ENCODE results near the gene GRPR. TPM values are rescaled to one million over a fixed set of nuclear protein-coding genes. Genes with fewer than 3 reads are reported as not detected.

Gene GRPR
- polyA plus RNA-seq, 1 donor: 0.34 TPM

DNA sequence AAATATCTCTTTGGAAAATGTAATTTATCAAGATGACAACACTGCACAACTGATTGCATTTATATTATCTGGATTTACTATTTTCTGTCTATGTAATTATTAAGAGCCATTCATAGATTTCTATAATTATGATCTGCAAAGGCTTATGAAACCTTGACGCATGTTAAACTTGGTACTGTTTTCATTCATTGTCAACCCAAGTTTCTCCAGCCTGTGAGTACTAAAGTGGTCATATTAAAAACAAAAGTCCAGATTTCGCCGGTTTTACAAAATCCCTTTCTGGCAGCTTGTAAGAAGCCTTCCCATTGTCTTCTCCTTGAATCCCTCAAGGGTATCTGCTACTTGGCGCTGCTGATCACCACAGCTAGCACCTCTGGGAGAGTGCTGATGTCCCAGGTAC, 19.7 kb upstream of the GRPR start:
- no CpG with 5 or more reads among the region's 4 CpGs for WGBS (ENCODE audit: insufficient coverage, low lambda C conversion rate)
- H3K27ac ChIP-seq (ENCODE audit: low read length): no peak overlapping the region
- no peaks in the 10 kb centered on the region for H3K27me3 ChIP-seq (ENCODE audit: control insufficient read depth, insufficient read depth, low read length)
- no peaks in the 10 kb centered on the region for H3K36me3 ChIP-seq (ENCODE audit: control insufficient read depth, insufficient read depth, low read length)
- no peaks in the 10 kb centered on the region for H3K9me3 ChIP-seq (ENCODE audit: control insufficient read depth, low read depth, low read length)
- no peak overlapping the region for H3K4me3 ChIP-seq (ENCODE audit: low read length)
- no peak for DNase-seq
- H3K4me1 ChIP-seq (ENCODE audit: control insufficient read depth, insufficient read depth, low read length): no peaks in the 10 kb centered on the region

DNA sequence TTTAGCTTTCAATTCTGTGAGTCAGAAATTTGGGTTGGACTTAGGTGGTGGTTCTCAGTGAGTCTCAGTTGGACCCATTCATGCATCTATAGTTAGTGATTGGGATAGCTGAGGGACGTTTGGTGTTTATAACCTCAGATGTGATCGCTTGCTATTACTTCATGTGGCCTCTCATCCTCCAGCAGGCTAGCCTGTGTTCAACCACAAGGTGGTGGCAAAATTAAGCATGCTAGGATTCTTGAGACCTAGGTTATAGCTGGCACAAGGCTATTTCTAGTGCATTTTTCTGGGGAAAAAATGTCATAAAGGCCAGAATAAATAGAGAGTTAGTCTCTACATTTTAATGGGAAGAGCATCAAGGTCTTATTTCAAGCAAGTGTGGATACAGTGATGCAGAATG, 10.9 kb upstream of the GRPR start:
- no peaks in the 10 kb centered on the region for H3K4me1 ChIP-seq (ENCODE audit: control insufficient read depth, insufficient read depth, low read length)
- no peaks in the 10 kb centered on the region for H3K9me3 ChIP-seq (ENCODE audit: control insufficient read depth, low read depth, low read length)
- no peak overlapping the region for H3K4me3 ChIP-seq (ENCODE audit: low read length)
- WGBS (ENCODE audit: insufficient coverage, low lambda C conversion rate): no CpG with 5 or more reads among the region's 2 CpGs
- H3K36me3 ChIP-seq (ENCODE audit: control insufficient read depth, insufficient read depth, low read length): no peaks in the 10 kb centered on the region
- DNase-seq: no peak
- H3K27ac ChIP-seq (ENCODE audit: low read length): no peak overlapping the region
- H3K27me3 ChIP-seq (ENCODE audit: control insufficient read depth, insufficient read depth, low read length): no peaks in the 10 kb centered on the region

DNA sequence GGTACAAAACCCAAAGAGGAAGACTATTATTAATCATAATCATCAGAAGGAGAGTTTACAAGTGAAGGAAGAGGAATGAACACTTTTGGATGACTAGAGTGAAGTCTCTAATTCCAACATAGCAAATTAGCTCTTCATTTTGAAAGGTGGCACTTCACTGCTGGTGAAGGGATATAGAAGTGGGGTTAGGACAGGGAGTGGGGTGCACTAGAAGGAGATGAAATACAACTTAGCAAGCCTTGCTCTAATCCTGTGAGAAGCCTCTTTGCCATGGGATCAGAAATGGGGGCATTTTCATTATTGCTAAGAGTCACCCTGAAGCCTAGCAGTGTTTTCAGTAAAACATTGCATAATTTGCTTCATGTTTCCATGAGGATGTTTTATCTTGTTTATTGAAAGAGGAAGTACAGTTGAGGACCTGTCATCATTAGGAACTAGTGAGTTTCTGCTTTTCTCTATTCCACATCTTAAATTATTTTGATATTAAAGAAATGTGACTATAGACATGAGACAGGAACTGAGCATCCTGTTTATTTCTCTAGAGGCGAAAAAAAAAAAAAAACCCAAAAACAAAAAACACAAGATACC, 9.3 kb upstream of the GRPR start:
- Histone ChIP-seq H3K27me3 (ENCODE audit: control insufficient read depth, insufficient read depth, low read length) (no peaks in the 10 kb centered on the region), H3K9me3 (ENCODE audit: control insufficient read depth, low read depth, low read length) (no peaks in the 10 kb centered on the region), H3K36me3 (ENCODE audit: control insufficient read depth, insufficient read depth, low read length) (no peaks in the 10 kb centered on the region), H3K27ac (ENCODE audit: low read length) (no peak overlapping the region), H3K4me3 (ENCODE audit: low read length) (no peak overlapping the region), H3K4me1 (ENCODE audit: control insufficient read depth, insufficient read depth, low read length) (no peaks in the 10 kb centered on the region)
- WGBS (ENCODE audit: insufficient coverage, low lambda C conversion rate): no CpG with 5 or more reads among the region's 1 CpG
- DNase-seq: no peak

DNA sequence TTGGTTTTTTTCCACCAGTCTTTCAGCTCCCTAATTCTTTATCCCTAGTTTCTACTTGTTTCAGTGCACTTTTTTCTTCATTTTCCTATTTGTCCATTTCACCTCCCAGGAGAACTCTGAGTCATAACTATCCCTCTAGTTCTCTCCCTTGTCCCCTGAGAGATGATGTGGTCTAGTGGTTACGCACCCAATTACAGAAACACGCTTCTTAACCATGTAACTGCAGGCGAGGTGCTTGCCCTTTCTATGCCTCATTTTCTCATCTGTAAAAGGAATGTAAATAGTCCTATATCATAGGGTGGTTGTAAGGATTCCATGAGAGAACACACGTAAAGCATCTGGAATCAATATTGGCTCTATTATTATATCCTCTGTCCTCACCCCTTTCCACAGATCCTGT, 8.8 kb upstream of the GRPR start:
- Histone ChIP-seq H3K4me3 (ENCODE audit: low read length) (no peak overlapping the region), H3K36me3 (ENCODE audit: control insufficient read depth, insufficient read depth, low read length) (no peaks in the 10 kb centered on the region), H3K4me1 (ENCODE audit: control insufficient read depth, insufficient read depth, low read length) (no peaks in the 10 kb centered on the region), H3K9me3 (ENCODE audit: control insufficient read depth, low read depth, low read length) (no peaks in the 10 kb centered on the region), H3K27me3 (ENCODE audit: control insufficient read depth, insufficient read depth, low read length) (no peaks in the 10 kb centered on the region), H3K27ac (ENCODE audit: low read length) (no peak overlapping the region)
- DNase-seq: no peak
- WGBS (ENCODE audit: insufficient coverage, low lambda C conversion rate): no CpG with 5 or more reads among the region's 4 CpGs

DNA sequence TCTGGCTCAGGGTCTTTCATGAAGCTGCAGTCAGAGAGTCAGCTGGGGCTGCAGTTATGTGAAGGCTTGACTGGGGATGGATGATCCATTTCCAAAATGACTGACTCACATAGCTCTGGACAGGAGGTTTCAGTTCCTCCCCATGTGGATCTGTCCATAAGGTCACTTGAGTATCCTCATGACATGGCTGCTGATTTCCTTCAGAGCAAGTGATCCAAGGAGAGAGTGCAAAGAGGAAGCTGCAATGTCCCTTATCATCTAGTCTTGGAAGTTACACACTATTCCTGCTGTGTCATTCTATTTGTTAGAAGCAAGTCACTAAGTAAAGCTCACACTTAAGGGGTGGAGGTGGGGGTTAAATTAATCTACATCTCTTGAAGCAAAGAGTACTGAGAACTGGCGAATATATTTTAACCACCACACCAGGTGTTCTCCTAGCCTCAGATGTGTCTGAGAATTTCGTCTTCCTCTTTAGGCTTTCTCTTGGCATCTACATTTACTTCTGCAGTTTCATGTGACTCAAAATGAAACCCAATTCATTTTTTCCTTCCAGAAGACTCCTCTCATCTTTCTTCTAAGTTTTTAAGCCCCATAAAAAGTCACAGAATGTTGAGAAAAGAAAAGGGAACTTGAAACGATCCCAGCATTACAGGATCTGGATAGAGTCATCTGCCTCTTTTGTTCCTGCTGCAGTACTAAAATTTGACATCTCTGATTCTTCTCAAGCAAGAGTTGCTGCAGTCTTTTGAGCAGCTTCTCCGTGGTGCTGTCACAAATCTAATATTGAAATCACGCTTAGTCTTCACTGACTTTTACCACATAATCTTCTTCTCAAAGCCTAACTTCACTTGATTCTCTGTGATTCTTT, 3.8 kb upstream of the GRPR start:
- DNase-seq: no peak
- no peak overlapping the region for H3K4me3 ChIP-seq (ENCODE audit: low read length)
- WGBS (ENCODE audit: insufficient coverage, low lambda C conversion rate): no CpG with 5 or more reads among the region's 5 CpGs
- H3K27ac ChIP-seq (ENCODE audit: low read length): no peak overlapping the region
- no peaks in the 10 kb centered on the region for H3K27me3 ChIP-seq (ENCODE audit: control insufficient read depth, insufficient read depth, low read length)
- H3K9me3 ChIP-seq (ENCODE audit: control insufficient read depth, low read depth, low read length): no peaks in the 10 kb centered on the region
- no peaks in the 10 kb centered on the region for H3K4me1 ChIP-seq (ENCODE audit: control insufficient read depth, insufficient read depth, low read length)
- no peaks in the 10 kb centered on the region for H3K36me3 ChIP-seq (ENCODE audit: control insufficient read depth, insufficient read depth, low read length)

DNA sequence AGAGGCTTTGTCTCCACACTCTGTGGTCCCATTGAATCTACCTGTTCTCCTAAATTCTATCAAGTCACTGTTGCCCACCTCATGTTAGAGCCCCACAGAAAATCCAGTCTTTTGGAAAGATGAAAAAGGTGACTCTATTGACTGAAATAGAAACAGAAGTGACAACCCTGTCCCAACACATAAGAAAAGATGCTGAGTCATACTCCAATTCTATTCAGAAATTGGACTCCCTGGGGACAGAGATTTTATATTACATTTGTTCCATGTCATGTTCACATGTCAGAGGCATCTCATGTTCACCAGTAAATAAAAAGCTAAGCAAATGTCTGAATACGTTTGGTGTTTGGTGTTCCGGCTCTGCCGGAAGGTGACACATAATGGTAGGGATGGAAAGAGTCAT, 2.9 kb upstream of the GRPR start:
- Histone ChIP-seq H3K9me3 (ENCODE audit: control insufficient read depth, low read depth, low read length) (no peaks in the 10 kb centered on the region), H3K4me1 (ENCODE audit: control insufficient read depth, insufficient read depth, low read length) (no peaks in the 10 kb centered on the region), H3K36me3 (ENCODE audit: control insufficient read depth, insufficient read depth, low read length) (no peaks in the 10 kb centered on the region), H3K4me3 (ENCODE audit: low read length) (no peak overlapping the region), H3K27ac (ENCODE audit: low read length) (no peak overlapping the region), H3K27me3 (ENCODE audit: control insufficient read depth, insufficient read depth, low read length) (no peaks in the 10 kb centered on the region)
- WGBS (ENCODE audit: insufficient coverage, low lambda C conversion rate): no CpG with 5 or more reads among the region's 3 CpGs
- no peak for DNase-seq

DNA sequence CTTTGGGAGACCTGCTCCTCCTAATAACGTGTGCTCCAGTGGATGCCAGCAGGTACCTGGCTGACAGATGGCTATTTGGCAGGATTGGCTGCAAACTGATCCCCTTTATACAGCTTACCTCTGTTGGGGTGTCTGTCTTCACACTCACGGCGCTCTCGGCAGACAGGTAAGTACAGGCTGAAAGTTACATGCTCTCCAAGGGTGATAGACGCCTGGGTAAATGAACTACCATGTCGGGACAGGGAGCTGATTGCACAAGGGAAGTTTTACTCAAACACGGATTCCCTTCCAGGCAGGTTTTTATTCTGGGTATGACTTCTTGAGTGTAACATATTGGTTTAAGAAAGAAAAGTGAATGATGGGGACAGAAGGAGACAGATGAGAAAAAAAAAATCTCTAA, 836 bp downstream of the GRPR start:
- no peak for DNase-seq
- Histone ChIP-seq H3K36me3 (ENCODE audit: control insufficient read depth, insufficient read depth, low read length) (no peaks in the 10 kb centered on the region), H3K9me3 (ENCODE audit: control insufficient read depth, low read depth, low read length) (no peaks in the 10 kb centered on the region), H3K27me3 (ENCODE audit: control insufficient read depth, insufficient read depth, low read length) (no peaks in the 10 kb centered on the region), H3K27ac (ENCODE audit: low read length) (no peak overlapping the region), H3K4me3 (ENCODE audit: low read length) (no peak overlapping the region), H3K4me1 (ENCODE audit: control insufficient read depth, insufficient read depth, low read length) (peaks cover 2% of the 10 kb centered on the region)
- no CpG with 5 or more reads among the region's 7 CpGs for WGBS (ENCODE audit: insufficient coverage, low lambda C conversion rate)

DNA sequence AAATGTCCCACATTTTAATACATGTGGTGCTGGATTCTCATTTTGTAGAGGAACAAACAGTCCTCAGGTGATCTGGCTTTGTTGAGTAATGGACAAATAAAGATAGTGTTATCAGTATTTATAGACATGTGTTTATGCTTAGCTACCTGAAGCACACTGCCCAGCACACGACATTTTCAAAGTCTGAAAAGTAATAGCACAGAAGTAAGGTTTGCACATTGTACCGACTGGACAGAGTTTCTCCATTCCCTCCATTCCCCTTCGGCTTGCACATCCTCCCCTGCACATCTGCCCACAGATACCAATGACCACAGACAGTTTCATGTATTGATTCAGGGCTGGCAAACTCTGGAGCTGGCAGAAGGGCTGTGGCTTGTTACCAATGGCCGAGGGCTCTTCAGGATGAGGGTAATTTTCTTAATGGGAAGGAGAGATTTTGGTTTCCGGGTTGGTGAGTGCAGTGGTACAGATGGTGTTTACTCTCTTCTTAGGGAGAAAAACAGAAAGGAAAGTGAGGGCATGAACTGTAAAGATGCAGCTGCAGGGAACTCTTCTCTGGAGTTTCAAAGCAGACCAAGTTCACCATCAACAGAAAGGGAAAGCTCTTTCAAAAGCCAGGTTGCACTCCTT, 2.3 kb downstream of the GRPR start:
- DNase-seq: peak in 1 of 2 donors; percentile 46
- no peaks in the 10 kb centered on the region for H3K27me3 ChIP-seq (ENCODE audit: control insufficient read depth, insufficient read depth, low read length)
- H3K36me3 ChIP-seq (ENCODE audit: control insufficient read depth, insufficient read depth, low read length): no peaks in the 10 kb centered on the region
- H3K27ac ChIP-seq (ENCODE audit: low read length): no peak overlapping the region
- no CpG with 5 or more reads among the region's 5 CpGs for whole genome bisulfite sequencing (ENCODE audit: insufficient coverage, low lambda C conversion rate)
- H3K9me3 ChIP-seq (ENCODE audit: control insufficient read depth, low read depth, low read length): no peaks in the 10 kb centered on the region
- peaks cover 2% of the 10 kb centered on the region for H3K4me1 ChIP-seq (ENCODE audit: control insufficient read depth, insufficient read depth, low read length)
- no peak overlapping the region for H3K4me3 ChIP-seq (ENCODE audit: low read length)

DNA sequence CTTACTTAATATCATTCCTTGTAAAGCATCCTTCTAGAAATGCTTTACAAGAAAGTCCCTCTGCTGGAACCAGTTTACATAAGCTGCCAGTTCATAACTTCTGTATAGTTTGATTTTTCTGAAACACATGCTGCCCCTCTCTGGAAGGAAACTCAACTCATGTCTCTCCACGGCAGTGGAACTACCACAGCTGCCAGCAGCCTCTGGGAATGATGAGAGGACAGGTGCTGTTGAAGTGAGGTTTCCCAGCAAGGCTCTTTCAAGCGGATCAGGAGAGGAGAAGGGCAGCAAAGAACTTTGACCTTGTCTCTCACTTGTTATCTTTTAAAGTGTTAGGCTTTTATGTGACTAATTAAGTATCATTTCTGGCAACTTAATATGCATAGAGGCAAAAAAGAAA, 7.3 kb downstream of the GRPR start:
- no peaks in the 10 kb centered on the region for H3K27me3 ChIP-seq (ENCODE audit: control insufficient read depth, insufficient read depth, low read length)
- no CpG with 5 or more reads among the region's 2 CpGs for WGBS (ENCODE audit: insufficient coverage, low lambda C conversion rate)
- H3K4me1 ChIP-seq (ENCODE audit: control insufficient read depth, insufficient read depth, low read length): peaks cover 2% of the 10 kb centered on the region
- H3K27ac ChIP-seq (ENCODE audit: low read length): no peak overlapping the region
- H3K4me3 ChIP-seq (ENCODE audit: low read length): no peak overlapping the region
- DNase-seq: no peak
- no peaks in the 10 kb centered on the region for H3K9me3 ChIP-seq (ENCODE audit: control insufficient read depth, low read depth, low read length)
- no peaks in the 10 kb centered on the region for H3K36me3 ChIP-seq (ENCODE audit: control insufficient read depth, insufficient read depth, low read length)

DNA sequence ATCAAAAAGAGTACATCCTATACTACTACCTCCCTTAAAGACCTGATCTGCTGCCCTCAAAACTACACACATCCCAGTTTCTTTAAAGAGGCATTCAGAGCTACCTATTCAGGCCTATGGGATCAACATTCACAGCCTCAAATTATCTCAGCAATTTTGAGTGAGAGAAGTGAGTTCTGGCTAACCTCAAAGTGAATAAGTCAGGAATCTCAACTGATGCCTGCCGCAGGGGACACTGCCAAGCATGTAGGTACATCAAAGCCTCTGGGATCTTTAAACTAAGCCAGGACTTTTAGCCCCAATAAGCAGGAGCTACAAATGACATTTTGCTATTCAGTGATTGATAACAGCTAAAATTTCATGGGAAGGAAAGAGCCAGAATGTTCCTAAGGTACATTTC, 11.6 kb downstream of the GRPR start:
- no peaks in the 10 kb centered on the region for H3K36me3 ChIP-seq (ENCODE audit: control insufficient read depth, insufficient read depth, low read length)
- H3K4me3 ChIP-seq (ENCODE audit: low read length): no peak overlapping the region
- H3K4me1 ChIP-seq (ENCODE audit: control insufficient read depth, insufficient read depth, low read length): no peaks in the 10 kb centered on the region
- H3K27me3 ChIP-seq (ENCODE audit: control insufficient read depth, insufficient read depth, low read length): no peaks in the 10 kb centered on the region
- no peak for DNase-seq
- WGBS (ENCODE audit: insufficient coverage, low lambda C conversion rate): no CpG with 5 or more reads among the region's 1 CpG
- no peak overlapping the region for H3K27ac ChIP-seq (ENCODE audit: low read length)
- no peaks in the 10 kb centered on the region for H3K9me3 ChIP-seq (ENCODE audit: control insufficient read depth, low read depth, low read length)

Data from large intestine (tissue), 3 donors.